GM13977 (cell line): ENCODE results near the gene GNPAT.

ENCODE experiments used
- DNase-seq: peaks from one replicate; pipeline ENCODE4 v3.0.0; 2012; ENCODE audit warnings: low spot score
- CTCF ChIP-seq: IDR thresholded peaks from 2 replicates; pipeline ENCODE4 v1.5.1; 2012; ENCODE audit warnings: mild to moderate bottlenecking, control low read depth; ENCODE audit not compliant: insufficient read depth; ENCODE audit errors: extremely low read depth, missing control alignments
- in situ Hi-C: fragments of 300-500 bp; cut with MboI; formaldehyde crosslinking; loops from one replicate; pipeline ENCODE4 v1.12.0; 2022; ENCODE audit warnings: low sequenced_read_pairs, low pct_unique_long_range_greater_than_20kb, mixed read lengths, inconsistent platforms; ENCODE audit not compliant: unreplicated experiment

Gene GNPAT

DNA sequence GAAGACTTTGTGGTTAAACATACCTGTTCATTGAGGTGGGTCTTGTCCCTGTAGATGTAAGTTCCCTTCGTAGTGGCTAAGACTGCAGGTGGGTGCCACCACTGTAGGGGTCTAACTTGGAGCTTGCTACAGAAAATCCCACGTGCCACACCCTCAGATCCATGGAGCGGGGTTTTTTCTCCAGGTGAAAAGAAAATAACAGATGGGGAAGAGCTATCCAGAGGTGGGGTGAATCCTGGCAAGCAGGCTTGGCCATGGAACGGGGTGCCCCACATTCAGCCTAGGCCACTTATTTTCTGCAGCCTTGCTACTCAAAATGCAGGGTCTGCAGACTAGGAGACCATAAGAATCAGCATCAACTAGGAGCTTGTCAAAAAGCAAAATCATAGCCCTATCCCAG is 72.6 kb downstream of the GNPAT start:
- no peak for DNase-seq
- in situ Hi-C loops: no loop called here

DNA sequence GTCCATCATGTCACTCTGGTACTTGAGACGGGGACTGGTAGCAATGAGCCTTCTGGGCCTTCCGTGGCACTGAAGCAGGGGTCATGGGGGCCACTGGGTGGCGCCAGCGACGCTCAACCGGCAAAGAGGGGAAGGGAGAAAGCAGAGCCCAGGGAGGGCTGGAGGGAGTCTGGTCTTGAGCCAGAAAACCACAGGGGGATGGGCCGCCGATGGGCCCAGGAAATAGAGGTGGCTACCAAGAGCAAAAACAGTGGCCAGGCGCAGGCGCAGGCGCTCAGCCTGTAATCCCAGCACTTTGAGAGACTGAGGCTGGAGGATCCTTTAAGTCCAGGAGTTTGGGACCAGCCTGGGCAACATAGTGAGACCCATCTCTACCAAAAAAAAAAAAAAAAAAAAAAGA is 74.9 kb downstream of the GNPAT start:
- peak; percentile 57 for DNase-seq
- TF ChIP-seq CTCF: peak; percentile 91
- in situ Hi-C loops: no loop called here

More for the DNA sequence above, 72.6 kb downstream of the GNPAT start:
- no peak for TF ChIP-seq CTCF

DNA sequence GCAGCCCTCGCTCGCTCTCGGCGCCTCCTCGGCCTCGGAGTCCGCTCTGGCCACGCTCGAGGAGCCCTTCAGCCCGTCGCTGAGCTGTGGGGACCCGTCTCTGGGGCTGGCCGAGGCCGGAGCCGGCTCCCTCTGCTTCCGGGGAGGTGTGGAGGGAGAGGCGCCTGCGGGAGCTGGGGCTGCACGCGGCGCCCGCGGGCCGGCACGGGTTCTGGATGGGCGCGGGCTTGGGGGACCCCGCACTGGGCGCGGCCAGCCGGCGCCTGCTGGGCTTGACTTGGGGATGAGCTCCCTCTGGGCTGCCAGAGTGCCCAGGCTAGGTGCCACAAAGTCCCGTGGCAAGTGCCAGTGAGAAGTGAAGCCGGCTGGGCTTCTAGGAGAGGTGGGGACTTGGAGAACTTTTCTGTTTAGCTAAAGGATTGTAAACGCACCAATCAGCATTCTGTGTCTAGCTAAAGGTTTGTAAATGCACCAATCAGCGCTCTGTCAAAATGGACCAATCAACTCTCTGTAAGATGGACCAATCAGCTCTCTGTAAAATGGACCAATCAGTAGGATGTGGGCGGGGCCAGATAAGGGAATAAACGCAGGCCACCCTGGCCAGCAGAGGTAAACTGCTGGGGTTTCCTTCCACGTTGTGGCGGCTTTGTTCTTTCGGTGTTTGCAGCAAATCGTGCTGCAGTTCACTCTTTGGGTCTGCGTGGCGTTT is 76.4 kb downstream of the GNPAT start:
- in situ Hi-C loops: no loop called here
- no peak for DNase-seq
- no peak for TF ChIP-seq CTCF

GRCh38 chr1:231318015-231318355 is 77.0 kb downstream of the GNPAT start:
- no peak for DNase-seq
- TF ChIP-seq CTCF: no peak
- in situ Hi-C loops: no loop called here

DNA sequence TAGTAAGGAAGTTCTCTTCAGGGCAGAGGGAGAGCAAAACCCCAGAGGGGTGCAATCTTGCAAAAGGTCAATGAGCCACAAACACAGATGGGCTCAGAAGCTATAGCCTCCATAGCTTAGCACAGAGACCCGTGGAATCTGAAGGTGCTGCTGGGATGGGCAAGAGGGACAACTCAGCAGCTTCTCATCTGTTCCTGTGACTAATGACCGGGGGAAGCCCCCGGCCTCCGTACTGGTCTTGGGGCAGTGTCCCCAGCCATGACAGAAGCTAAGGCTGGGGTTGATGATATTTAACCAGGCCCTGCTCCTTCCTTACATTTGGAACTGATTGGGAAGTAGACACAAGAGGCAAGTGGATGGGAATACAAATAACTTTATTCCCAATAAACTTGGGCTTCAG is 77.6 kb downstream of the GNPAT start:
- TF ChIP-seq CTCF: no peak
- DNase-seq: no peak
- in situ Hi-C loops: no loop called here

DNA sequence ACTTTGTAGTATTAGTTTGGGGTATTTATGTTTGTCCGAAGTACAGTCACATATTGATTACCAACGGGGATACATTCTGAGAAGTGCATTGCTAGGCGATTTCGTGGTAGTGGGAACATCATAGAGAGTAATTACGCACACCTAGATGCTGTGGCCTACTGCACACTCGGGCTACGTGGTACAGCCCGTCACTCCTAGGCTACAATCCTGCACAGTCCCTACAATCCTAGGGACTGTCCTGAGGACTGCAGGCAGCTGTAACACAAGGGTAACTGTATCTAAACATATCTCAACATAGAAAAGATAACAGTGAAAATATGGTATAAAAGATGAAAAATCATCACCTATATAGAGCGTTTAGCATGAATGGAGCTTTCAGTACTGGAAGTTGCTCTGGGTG is 78.1 kb downstream of the GNPAT start:
- no peak for TF ChIP-seq CTCF
- in situ Hi-C loops: no loop called here

More for the DNA sequence above, 78.1 kb downstream of the GNPAT start:
- no peak for DNase-seq
